Stimulated activated CD4-positive, alpha-beta T cell treated with anti-CD3 and anti-CD28 coated beads, Interleukin-12 subunit alpha, Interleukin-12 subunit beta, amount 100 ng/mL, for 48 hours (primary cell): ENCODE data around the gene PIK3C3.
"Not testable (repeated sequence)": the region's sequence is repeated elsewhere in the genome, so short reads cannot be mapped to it uniquely, and the experiment has no call there.

Source experiments
- DNase-seq, 3 donors: peaks; one replicate each; pipeline ENCODE4 v3.0.0-alpha.2; 2020; ENCODE audit warnings: low read depth in 2 of 3, low spot score in 1 of 3

PIK3C3 gene

GRCh38 chr18:42018831-42019230, 63.8 kb downstream of the PIK3C3 start:
- DNase-seq, result no peak

GRCh38 chr18:42024131-42024530, 69.1 kb downstream of the PIK3C3 start:
- no peak for DNase-seq

- DNase-seq, result no peak
Measured at GRCh38 chr18:42025491-42025890, 70.5 kb downstream of the PIK3C3 start.

- DNase-seq, result no peak
Measured at GRCh38 chr18:42025974-42026625, 71.1 kb downstream of the PIK3C3 start.

- no peak for DNase-seq
Measured at GRCh38 chr18:42028247-42028832, 73.3 kb downstream of the PIK3C3 start.

GRCh38 chr18:42029092-42029491, 74.1 kb downstream of the PIK3C3 start:
- no peak for DNase-seq

GRCh38 chr18:42030586-42031182, 75.7 kb downstream of the PIK3C3 start:
- no peak for DNase-seq

GRCh38 chr18:42032447-42032846, 77.4 kb downstream of the PIK3C3 start:
- DNase-seq, result no peak

GRCh38 chr18:42033137-42033810, 78.2 kb downstream of the PIK3C3 start:
- no peak for DNase-seq

- no peak for DNase-seq
Measured at GRCh38 chr18:42038936-42039335, 83.9 kb downstream of the PIK3C3 start.

- DNase-seq, result no peak
Measured at GRCh38 chr18:42039396-42039795, 84.4 kb downstream of the PIK3C3 start.

GRCh38 chr18:42041793-42042192, 86.8 kb downstream of the PIK3C3 start:
- no peak for DNase-seq

GRCh38 chr18:42045346-42045745, 90.3 kb downstream of the PIK3C3 start:
- DNase-seq, result no peak

- no peak for DNase-seq
Measured at GRCh38 chr18:42047721-42048120, 92.7 kb downstream of the PIK3C3 start.

GRCh38 chr18:42048158-42048557, 93.1 kb downstream of the PIK3C3 start:
- no peak for DNase-seq

GRCh38 chr18:42049536-42049935, 94.5 kb downstream of the PIK3C3 start:
- DNase-seq, result not testable (repeated sequence)

GRCh38 chr18:42051411-42051810, 96.4 kb downstream of the PIK3C3 start:
- DNase-seq, result no peak

GRCh38 chr18:42052122-42052708, 97.2 kb downstream of the PIK3C3 start:
- no peak for DNase-seq

- peak; percentile 18 to 57 (median 45) for DNase-seq
Measured at GRCh38 chr18:42053188-42053781, 98.3 kb downstream of the PIK3C3 start.

- DNase-seq, result no peak
Measured at GRCh38 chr18:42064109-42064508, 109.1 kb downstream of the PIK3C3 start.

- DNase-seq, result no peak
Measured at GRCh38 chr18:42067518-42067917, 112.5 kb downstream of the PIK3C3 start.
